ENCODE results near the gene TLR6. TPM values are rescaled to one million over a fixed set of nuclear protein-coding genes. Genes with fewer than 3 reads are reported as not detected.

Gene TLR6
- polyA plus RNA-seq, 1 experiment: 3.7 TPM

- ChIA-PET CTCF (interaction anchor here (0.6 to 3.6 kb wide), 23 partner anchors 9 to 742 kb away, joined by 3 to 38 read pairs (median 5); partner anchors contain the start of genes TLR10 and TLR6), POLR2A (interaction anchor here (0.5 kb wide), 1 partner anchor 242 kb away, joined by 4 read pairs; no protein-coding TSS in a partner anchor)
- no peak for DNase-seq (ENCODE audit: low read depth, low spot score)
- Histone ChIP-seq H3K27ac (ENCODE audit: low read depth, low read length) (no peak overlapping the region), H3K4me3 (ENCODE audit: low read depth, low read length) (no peak overlapping the region), H3K9me3 (ENCODE audit: control insufficient read depth, insufficient read depth, low read length) (peaks cover 3% of the 10 kb centered on the region), H3K27me3 (ENCODE audit: control insufficient read depth, insufficient read depth, low read length) (no peaks in the 10 kb centered on the region)
- TF ChIP-seq CTCF (IDR thresholded peaks at IDR 0.05; ENCODE audit: low read depth, low read length): no peak
These were observed 52.6 kb downstream of the TLR6 start for GRCh38 chr4:38803833-38804653.

GRCh38 chr4:38802561-38803355 lies 53.9 kb downstream of the TLR6 start:
- ChIA-PET CTCF (interaction anchor here (0.6 to 3.6 kb wide), 8 partner anchors 12 to 623 kb away, joined by 3 to 38 read pairs (median 10); partner anchors contain the start of gene TLR10), POLR2A (interaction anchor here (0.5 kb wide), 1 partner anchor 243 kb away, joined by 4 read pairs; no protein-coding TSS in a partner anchor)

GRCh38 chr4:38800961-38801450 lies 55.6 kb downstream of the TLR6 start:
- Histone ChIP-seq H3K27me3 (ENCODE audit: control insufficient read depth, insufficient read depth, low read length) (no peaks in the 10 kb centered on the region), H3K27ac (ENCODE audit: low read depth, low read length) (no peak overlapping the region), H3K4me3 (ENCODE audit: low read depth, low read length) (no peak overlapping the region), H3K9me3 (ENCODE audit: control insufficient read depth, insufficient read depth, low read length) (peaks cover 3% of the 10 kb centered on the region; the same call in 1 of the 2 replicates)
- ChIA-PET CTCF (interaction anchor here (1.5 to 2.1 kb wide), 2 partner anchors 15 to 18 kb away, joined by 3 to 9 read pairs; partner anchors contain the start of gene TLR10), POLR2A (no interaction called here)
- no peak for TF ChIP-seq CTCF (IDR thresholded peaks at IDR 0.05; ENCODE audit: low read depth, low read length)
- DNase-seq (ENCODE audit: low read depth, low spot score): no peak

More at GRCh38 chr4:38802561-38803355, 53.9 kb downstream of the TLR6 start:
- Histone ChIP-seq H3K9me3 (ENCODE audit: control insufficient read depth, insufficient read depth, low read length) (peaks cover 3% of the 10 kb centered on the region), H3K27ac (ENCODE audit: low read depth, low read length) (no peak overlapping the region), H3K4me3 (ENCODE audit: low read depth, low read length) (no peak overlapping the region), H3K27me3 (ENCODE audit: control insufficient read depth, insufficient read depth, low read length) (no peaks in the 10 kb centered on the region)
- DNase-seq (ENCODE audit: low read depth, low spot score): no peak
- no peak for TF ChIP-seq CTCF (IDR thresholded peaks at IDR 0.05; ENCODE audit: low read depth, low read length)

- DNase-seq (ENCODE audit: low read depth, low spot score): no peak
- Histone ChIP-seq H3K27ac (ENCODE audit: low read depth, low read length) (no peak overlapping the region), H3K4me3 (ENCODE audit: low read depth, low read length) (no peak overlapping the region), H3K9me3 (ENCODE audit: control insufficient read depth, insufficient read depth, low read length) (peaks cover 3% of the 10 kb centered on the region; the same call in 1 of the 2 replicates), H3K27me3 (ENCODE audit: control insufficient read depth, insufficient read depth, low read length) (no peaks in the 10 kb centered on the region)
- no peak for TF ChIP-seq CTCF (IDR thresholded peaks at IDR 0.05; ENCODE audit: low read depth, low read length)
- POLR2A ChIA-PET: no interaction called here
- CTCF ChIA-PET: interaction anchor here (1.5 to 2.1 kb wide), 2 partner anchors 15 to 18 kb away, joined by 3 to 9 read pairs; partner anchors contain the start of gene TLR10
These were observed 56.3 kb downstream of the TLR6 start for GRCh38 chr4:38800366-38800765.
